GM21786 (cell line): Measurements from ENCODE around the gene ZNF638.
"Not testable (repeated sequence)": the region's sequence is repeated elsewhere in the genome, so short reads cannot be mapped to it uniquely, and the experiment has no call there.

Experiments used
- ATAC-seq: cut with Tn5 transposase; IDR thresholded peaks from one replicate; pipeline ENCODE4 v1.9.1; 2021; ENCODE audit not compliant: unreplicated experiment

ZNF638 gene

GRCh38 chr2:71331331-71331580 is 326 bp upstream of the ZNF638 start:
- ATAC-seq: not testable (repeated sequence)

DNA sequence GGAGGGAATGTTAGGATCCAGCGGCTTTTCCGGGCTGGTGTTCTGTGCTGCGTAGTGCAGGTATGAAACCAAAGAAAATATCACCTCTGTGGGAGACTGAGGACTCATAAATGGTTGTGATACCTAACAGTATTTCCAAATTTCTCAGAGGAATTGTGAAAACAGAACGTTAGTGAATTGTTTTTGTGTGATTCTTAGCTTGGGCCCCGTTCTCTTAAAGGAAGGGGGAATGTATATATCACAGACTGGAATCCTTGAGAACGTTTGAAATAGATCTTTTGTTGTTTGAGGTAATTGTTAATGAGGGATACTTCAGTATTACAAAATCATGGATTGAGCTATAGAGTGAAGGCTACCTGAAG is 834 bp downstream of the ZNF638 start:
- no peak for ATAC-seq

GRCh38 chr2:71333619-71334018 is 2.0 kb downstream of the ZNF638 start:
- no peak for ATAC-seq

- ATAC-seq: no peak
Observed at GRCh38 chr2:71336384-71336783, 4.8 kb downstream of the ZNF638 start.

DNA sequence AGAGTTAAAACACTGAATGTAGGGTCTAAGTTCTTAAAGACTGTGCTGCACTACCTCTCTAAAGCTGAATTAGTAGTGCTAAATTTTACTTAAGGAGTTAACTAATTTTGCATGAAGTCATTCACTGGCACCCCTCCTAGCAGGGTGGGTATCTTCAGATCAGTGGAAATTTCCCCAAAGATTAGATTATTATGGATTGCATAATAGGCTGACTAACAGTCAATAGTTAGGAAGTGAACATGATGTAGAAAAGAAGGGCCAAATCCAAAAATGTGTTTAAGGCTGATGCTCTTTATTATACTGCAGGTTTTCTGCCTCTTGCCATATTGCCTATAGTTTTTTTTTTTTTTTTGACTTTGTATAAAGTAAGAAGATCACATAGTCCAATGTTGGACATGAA is 5.2 kb downstream of the ZNF638 start:
- no peak for ATAC-seq

- no peak for ATAC-seq
Observed at GRCh38 chr2:71337776-71338175, 6.2 kb downstream of the ZNF638 start.

- ATAC-seq: no peak
Observed at GRCh38 chr2:71339685-71340084, 8.1 kb downstream of the ZNF638 start.

DNA sequence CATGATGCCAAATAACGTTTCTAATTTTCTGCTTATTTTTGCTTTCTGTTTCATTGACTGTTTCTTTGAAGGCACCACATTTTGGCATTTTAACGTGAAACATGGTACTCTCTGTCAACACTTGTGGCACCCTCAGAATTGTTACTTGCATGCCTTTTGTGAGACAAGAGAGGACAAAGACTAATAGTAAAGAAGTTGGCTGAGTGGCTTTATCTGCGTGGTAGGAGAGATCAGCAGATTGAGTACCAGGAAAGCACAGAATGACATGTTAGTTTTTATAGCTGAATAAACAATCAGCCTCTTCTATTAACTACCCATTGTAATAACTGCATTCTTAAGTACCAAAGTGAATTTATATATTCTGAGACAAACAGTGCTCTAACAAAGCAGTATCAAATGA is 8.6 kb downstream of the ZNF638 start:
- no peak for ATAC-seq

DNA sequence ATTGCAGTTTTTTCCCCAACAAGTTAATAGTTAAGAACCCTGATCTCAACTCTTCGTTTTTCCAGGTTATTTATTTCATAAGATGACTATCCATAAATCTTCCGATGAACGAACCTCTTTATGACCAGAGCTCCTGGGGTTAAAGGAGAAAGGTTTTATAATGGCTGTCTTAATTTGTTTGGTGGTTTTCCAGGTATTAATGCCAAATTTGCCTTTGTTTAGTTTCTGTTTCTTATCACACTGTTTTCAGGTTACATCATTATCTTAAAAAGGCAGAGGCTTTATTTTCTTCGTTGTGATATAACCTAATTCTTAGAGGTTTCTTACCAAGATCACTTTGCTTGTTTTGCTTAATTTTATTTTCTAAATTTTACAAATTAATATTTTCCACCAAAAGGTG is 10.1 kb downstream of the ZNF638 start:
- no peak for ATAC-seq

DNA sequence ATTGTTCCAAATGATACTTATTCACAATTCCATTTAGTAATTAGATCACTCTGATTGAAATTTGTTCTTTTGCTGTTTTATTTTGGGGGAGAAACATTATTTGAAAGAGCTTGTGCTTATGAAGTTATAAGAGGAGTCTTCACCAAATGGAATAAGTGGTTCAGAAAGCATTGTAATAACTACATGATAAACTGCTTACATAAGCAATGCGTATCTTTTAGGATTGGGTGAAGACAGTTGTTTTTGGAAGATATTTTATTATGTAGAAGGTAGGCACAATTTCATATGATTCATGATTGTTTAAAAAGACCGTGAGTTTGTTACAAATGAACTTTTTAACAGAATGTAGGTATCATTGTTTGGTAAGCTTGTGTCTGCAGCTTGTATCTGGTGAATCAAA is 14.5 kb downstream of the ZNF638 start:
- ATAC-seq: no peak

DNA sequence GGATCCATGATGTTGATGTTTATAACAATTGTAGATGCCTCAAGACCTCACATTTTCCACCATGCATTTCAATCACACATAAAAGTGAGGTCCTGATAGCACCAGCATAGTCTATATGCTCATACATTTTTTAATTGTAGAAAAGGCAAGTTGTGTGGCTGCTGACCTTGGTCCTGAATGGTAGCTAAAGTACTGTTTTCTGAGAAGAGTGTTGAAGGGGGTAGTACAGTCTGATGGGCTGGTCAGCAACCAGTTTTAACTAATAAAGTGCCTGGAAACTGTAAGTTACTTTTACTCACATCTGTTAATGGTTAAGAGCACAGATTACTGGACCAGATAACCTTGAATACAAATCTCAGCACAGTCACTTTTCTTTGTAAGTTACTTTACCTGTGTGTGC is 15.9 kb downstream of the ZNF638 start:
- no peak for ATAC-seq

GRCh38 chr2:71348302-71348701 is 16.7 kb downstream of the ZNF638 start:
- ATAC-seq: no peak

GRCh38 chr2:71353248-71353647 is 21.7 kb downstream of the ZNF638 start:
- ATAC-seq: peak; percentile 80

- ATAC-seq: no peak
Observed at GRCh38 chr2:71358931-71359671, 27.5 kb downstream of the ZNF638 start.

- ATAC-seq: no peak
Observed at GRCh38 chr2:71360434-71360975, 28.9 kb downstream of the ZNF638 start.

- no peak for ATAC-seq
Observed at GRCh38 chr2:71361631-71362030, 30.0 kb downstream of the ZNF638 start.

DNA sequence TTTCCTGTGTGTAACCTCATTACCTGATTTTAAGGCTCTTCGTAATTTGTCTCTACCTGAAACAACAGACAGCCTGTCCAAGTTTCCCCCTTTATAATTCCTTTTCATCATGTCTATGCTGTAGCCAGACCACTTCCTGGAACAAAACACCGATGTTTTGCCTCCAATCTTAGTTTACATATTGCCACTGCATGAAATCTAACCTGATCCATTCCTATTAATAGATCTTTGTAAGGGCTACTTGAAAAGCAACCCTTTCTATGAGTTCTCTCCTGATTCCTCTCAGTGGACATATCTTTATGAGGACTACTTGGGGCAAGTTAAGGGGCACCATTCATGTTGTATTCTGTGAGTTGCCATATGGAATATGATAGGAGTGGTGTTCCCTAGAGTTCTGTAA is 30.9 kb downstream of the ZNF638 start:
- ATAC-seq: no peak

DNA sequence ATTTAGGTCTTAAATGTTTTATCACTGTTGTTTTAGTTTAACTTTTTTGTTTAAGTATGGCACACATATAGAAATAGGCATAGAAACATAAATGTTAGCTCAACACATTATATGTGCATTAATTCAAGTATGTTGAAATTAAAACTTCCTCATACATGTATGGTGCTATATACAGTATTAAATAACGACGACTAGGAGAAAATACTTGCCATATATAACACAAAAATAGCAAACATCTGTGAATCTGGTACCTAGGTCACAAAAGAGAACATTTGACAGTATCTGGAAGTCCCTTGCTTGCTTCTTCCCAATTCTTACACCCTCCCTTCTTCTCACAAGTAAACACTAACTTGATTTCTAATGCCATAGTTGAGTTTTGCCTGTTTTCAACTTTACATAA is 38.4 kb downstream of the ZNF638 start:
- ATAC-seq: no peak

DNA sequence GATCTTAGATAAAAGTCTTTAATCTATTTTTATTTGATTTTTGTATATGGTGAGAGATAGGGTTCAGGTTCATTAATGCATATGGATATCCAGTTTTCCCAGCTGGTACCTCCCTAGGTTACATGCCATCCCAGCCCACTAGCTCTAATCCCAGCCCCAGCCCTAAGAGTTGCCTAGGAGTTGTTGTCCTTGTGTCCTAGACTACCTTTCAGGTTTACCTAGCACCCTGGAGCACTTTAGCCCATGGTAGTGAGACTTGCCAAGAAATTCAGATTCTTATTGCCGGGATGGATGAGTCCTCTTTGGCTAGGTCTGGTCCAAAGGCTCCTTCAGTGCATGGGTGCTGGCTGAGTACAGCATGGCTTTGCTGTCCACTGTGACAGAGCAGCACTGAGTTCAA is 40.5 kb downstream of the ZNF638 start:
- no peak for ATAC-seq

- ATAC-seq: no peak
Observed at GRCh38 chr2:71379086-71379485, 47.5 kb downstream of the ZNF638 start.

DNA sequence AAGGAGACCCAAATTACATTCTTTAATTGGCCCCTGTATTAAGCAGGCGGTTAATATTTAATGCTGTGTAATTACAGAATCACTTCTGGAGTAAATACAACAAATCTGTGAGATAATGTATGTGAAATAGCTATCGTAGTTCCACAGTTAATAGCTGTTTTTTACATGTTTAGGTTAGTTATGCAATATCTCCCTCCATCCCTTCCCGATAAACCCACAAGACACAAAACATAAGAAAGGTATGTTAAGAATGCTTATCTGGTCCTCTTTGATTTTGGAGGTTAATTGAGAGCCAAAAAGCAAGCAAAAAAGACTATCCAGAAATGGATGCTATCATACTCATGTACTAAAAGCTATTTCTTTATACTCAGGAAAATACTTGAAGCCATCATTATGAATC is 49.1 kb downstream of the ZNF638 start:
- no peak for ATAC-seq

GRCh38 chr2:71385012-71385411 is 53.4 kb downstream of the ZNF638 start:
- no peak for ATAC-seq

- ATAC-seq: no peak
Observed at GRCh38 chr2:71388214-71388613, 56.6 kb downstream of the ZNF638 start.
